GM21619 (cell line): ENCODE data around the gene CHRNE.
"Not testable (repeated sequence)": the region's sequence is repeated elsewhere in the genome, so short reads cannot be mapped to it uniquely, and the experiment has no call there.

Experiments used
- ATAC-seq: cut with Tn5 transposase; IDR thresholded peaks from one replicate; pipeline ENCODE4 v1.9.1; 2021; ENCODE audit not compliant: unreplicated experiment

The CHRNE gene

DNA sequence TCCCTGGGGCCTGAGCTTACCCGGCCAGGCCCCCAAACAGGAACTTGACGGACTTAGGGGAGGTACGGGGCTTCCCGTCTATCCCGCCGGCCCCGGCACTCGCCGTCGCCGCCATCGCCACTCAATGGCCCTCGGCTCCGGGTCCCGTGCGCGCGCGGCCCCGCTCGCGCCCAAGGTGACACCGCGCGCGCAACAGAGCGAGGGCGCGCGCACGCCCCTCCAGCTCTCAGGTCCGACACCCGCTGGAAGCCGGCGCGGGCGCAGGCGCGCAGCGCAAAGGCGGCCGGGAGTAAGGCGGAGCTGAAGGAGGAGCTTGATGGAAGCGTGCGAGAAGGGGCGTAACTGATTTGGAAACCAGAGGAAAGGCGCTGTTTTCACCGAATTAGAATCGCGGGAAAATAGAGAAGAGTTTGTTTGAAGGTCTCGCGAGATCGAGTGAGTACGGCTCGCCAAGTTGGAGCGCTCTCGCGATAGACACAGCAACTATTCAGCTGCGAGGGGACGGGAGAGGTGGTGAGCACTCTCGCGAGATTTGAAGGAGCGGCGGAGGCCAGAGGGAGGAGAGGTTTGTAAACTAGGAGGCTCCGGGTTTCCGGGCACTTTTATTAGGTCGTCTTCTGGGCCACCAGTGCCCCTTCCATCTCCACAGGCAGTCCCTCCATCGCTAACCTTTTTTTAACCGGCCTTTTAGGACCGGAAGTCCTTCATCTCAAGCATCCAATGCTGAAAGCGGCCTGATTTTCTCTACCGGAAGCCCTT, 37.1 kb upstream of the CHRNE start, which contains the start of the genes RNF167 and SLC25A11:
TSS of gene RNF167 (plus strand) at position 473 of the 759 bp plus-strand sequence. CDS start 642 bp downstream, outside the sequence.
TSS of gene SLC25A11 (minus strand) at position 251 of the 759 bp plus-strand sequence. CDS start at position 115, 136 bp downstream.
- peak; percentile 57 for ATAC-seq

DNA sequence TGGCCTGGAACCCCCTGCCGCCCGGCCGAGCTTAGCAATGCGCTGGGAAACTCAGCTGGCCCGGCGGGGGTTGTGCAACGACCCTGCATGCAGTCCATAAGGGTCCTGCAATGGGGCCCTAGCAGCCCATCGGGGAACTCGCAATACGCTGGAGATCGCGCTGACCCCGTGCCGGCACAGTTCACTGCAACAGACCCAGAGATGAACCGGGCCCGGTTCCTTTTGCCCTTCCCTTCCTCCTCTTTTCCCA, 36.6 kb upstream of the CHRNE start:
- ATAC-seq, result peak; percentile 11

DNA sequence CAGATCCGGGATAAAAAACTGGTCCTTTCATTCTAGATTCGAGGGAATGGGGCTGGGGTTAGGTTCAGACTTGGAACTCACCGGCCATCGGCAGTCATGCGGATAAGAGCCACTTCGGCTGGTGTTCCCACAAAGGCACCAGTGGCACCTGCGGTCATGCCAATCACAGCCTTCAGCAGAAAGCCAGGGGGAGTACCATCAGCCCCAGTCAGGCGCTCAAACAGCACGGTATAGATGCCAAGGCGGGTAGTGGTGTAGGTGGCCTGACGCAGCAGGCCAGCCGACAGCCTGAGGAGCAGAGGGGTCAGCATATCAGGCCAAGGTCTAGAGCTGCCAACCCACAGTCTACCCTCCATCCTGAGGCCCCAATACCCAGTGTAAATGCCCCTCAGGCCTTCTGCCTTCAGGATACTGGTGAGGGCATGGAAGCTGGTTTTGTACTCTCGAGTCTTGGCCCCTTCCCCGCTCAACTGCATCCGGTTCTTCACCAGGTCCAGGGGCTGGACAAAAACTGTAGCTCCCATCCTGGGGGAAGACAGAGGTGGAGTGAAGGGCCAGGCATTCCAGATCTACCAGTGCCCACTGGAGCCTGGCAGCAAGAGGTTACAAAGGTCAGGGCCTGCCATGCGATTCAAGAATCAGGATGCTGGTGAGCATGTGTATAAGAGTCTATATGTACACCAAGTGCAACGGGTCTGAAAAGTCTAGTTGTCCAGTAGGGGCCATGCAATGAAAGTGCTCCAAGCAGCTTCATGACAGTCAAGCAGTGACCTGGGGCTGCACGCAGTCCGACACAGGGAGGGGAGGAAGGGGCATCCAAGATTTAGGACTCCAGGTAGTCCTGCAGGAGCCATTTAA, 36.0 kb upstream of the CHRNE start:
- no peak for ATAC-seq

DNA sequence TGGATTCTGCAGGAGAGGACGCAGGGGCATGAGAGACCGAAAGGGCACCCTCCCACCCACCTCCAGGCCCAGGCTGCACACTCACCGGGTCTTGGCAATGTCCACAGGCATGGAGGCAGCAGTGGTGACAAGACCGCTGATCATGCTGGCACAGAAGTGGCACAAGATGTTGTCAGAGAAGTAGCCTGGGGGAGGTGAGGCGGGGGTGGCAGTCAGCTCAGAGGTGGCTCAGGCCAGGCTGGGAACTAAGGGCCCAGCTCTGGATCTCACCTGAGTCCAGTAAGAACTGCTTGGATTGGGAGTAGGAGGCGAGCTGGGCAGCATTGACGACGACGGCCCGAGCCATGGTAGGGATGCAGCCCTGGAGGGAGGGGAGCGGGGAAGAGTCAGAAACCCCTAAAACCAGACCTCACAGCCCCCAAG, 35.2 kb upstream of the CHRNE start:
- ATAC-seq, result no peak

DNA sequence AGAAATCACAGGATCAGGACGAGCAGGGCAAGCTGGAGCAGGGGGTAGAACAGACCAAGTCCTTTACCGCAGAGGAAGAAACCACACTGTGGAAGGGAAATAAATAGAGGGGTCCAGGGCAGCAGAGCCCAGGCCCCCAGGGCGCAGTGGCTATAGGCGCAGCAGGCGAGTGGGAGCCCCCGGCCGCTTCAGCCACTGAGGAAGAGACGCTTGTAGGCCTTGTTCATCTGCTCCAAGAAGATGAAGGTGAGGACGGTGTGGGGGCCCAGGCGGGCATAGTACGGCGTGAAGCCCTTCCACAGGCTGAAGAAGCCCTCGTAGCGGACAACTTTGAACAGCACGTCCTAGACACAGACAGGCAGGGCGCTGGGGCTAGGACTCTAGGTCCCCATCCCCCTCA, 34.7 kb upstream of the CHRNE start:
- ATAC-seq, result no peak

DNA sequence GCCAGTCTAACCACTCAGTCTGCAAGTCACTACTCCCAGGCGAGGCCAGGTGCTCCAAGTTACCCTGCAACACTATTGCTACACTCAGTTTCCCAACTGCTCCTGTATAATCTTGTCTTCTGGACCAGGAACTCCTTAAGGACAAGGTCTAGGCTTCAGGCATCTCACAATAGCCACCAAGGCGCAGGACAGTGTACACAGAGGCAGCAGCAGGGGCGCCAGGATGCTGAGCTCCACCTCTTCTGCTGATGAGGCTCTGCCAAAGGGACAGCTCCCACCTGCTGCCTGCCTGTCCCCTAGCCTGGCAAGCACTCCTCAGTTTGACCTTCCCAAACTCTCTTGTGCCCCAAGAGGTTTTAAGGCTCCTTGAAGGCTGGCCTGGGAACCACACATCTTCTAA, 33.5 kb upstream of the CHRNE start:
- no peak for ATAC-seq

DNA sequence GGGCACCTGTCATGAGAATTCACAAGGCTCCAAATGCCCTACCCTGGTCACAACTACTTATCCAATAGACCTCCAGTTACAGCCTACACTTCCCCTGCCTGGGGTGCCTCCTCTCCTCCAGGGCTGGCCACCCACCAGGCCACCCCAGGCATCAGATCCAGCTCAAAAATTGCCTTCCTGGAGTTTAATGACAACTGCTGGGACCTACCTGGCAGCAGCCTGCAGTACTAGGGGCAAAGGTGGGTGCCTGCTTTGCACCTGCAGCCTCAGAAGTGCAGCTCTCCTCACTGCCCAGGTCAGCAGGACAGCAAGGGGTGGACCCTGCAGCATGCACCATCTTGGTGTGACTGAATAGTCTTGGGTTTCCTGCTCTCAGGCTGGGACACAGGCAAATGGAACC, 32.8 kb upstream of the CHRNE start:
- ATAC-seq, result no peak

DNA sequence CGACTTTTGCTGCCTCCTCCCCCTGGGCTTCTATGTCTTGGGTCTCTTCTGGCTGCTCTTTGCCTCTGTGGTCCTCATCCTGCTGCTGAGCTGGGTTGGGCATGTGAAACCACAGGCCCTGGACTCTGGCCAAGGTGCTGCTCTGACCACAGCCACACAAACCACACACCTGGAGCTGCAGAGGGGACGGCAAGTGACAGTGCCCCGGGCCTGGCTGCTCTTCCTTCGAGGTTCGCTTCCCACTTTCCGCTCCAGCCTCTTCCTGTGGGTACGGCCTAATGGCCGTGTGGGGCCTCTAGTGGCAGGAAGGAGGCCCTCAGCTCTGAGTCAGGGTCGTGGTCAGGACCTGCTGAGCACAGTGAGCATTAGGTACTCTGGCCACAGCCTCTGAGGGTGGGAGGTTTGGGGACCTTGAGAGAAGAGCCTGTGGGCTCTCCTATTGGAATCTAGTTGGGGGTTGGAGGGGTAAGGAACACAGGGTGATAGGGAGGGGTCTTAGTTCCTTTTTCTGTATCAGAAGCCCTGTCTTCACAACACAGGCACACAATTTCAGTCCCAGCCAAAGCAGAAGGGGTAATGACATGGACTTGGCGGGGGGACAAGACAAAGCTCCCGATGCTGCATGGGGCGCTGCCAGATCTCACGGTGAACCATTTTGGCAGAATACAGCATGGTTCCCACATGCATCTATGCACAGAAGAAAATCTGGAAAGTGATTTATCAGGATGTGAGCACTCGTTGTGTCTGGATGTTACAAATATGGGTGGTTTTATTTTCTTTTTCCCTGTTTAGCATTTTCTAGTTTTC, 31.5 kb upstream of the CHRNE start:
- no peak for ATAC-seq

DNA sequence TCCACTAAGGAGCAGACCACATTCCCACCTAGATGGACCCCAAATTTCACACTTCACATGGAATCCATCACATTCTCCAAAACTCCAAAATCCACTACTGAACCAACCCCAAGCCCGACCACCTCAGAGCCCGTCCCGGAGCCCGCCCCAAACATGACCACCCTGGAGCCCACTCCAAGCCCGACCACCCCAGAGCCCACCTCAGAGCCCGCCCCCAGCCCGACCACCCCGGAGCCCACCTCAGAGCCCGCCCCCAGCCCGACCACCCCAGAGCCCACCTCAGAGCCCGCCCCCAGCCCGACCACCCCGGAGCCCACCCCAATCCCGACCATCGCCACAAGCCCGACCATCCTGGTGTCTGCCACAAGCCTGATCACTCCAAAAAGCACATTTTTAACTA, 30.7 kb upstream of the CHRNE start:
- ATAC-seq, result no peak

DNA sequence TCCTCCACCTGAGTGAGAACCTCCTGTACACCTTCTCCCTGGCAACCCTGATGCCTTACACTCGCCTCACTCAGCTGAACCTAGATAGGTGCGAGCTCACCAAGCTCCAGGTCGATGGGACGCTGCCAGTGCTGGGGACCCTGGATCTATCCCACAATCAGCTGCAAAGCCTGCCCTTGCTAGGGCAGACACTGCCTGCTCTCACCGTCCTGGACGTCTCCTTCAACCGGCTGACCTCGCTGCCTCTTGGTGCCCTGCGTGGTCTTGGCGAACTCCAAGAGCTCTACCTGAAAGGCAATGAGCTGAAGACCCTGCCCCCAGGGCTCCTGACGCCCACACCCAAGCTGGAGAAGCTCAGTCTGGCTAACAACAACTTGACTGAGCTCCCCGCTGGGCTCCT, 29.9 kb upstream of the CHRNE start:
- no peak for ATAC-seq

DNA sequence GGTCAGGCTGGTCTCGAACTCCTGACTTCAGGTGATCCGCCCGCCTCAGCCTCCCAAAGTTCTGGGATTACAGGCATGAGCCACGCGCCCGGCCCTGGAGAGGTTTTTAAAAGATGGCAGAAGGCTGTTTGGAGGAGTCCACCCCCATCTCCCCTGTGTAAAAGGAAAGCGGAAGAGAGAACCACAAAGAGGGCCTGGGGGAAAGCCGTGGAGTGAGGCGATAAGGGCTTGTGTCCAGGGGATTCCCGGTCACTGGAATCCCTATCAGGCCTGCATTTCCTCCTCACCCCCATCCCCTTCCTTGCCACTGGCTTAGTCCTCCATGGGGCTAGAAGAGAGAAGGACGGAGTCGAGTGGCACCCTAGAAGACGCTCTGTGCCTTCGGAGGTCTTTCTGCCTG, 29.1 kb upstream of the CHRNE start, which contains the start of gene GP1BA:
TSS of gene GP1BA (plus strand) at position 315 of the 400 bp plus-strand sequence. CDS start 328 bp downstream, outside the sequence.
- ATAC-seq, result no peak

DNA sequence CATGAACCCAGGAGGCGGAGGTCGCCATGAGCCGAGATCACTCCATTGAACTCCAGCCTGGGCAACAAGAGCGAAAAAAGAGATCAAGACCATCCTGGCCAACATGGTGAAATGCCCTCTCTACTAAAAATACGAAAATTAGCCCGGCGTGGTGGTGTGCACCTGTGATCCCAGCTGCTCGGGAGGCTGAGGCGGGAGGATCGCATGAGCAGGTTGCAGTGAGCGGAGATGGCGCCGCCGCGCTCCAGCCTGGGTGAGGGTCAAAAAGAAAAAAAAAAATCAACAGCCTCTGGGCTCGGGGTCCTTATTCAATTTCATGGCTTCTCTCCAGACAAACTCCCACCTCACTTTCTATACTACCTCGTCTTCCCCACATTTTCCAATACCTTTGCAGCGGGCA, 26.0 kb upstream of the CHRNE start:
- ATAC-seq, result no peak

DNA sequence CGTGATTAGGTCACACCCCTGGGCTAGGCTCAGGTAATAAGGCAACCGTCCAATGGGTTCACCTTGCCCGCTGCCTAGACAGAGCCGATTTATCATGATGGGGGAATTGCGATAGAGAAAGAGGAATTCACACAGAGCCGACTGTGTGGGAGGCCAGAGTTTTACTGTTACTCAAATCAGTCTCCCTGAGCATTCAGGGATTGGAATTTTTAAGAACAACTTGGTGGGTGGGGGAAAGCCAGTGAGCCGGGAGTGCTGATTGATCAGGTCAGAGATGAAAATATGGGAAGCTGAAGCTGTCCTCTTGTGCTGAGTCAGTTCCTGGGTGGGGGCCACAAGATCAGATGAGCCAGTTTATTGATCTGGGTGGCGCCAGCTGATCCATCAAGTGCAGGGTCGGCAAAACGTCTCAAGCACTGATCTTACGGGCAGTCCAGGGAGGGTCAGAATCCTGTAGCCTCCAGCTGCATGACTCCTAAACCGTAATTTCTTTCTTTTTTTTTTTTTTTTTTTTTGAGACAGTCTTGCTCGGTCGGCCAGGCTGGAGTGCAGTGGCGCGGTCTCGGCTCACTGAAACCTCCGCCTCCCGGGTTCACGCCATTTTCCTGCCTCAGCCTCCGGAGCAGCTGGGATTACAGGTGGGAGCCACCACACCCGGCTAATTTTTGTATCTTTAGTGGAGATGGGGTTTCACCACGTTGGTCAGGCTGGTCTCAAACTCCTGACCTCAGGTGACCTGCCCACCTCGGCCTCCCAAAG, 23.9 kb upstream of the CHRNE start:
- not testable (repeated sequence) for ATAC-seq

DNA sequence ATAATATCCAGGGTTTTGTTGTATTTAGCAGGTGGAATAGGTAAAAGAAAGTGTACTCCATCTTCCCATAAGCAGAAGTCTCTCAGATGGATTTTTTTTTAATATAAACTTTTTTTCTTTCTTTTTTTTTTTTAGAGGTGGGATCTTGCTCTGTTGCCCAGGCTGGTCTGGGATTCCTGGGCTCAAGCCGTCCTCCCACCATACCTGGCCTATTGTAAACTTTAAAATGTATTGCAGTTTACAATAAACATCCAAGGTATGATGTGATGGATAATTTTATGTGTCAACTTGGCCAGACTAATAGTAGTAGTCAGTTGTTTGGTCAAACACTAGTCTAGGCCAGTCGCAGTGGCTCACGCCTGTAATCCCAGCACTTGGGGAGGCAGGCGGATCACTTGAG, 18.4 kb upstream of the CHRNE start:
- no peak for ATAC-seq

DNA sequence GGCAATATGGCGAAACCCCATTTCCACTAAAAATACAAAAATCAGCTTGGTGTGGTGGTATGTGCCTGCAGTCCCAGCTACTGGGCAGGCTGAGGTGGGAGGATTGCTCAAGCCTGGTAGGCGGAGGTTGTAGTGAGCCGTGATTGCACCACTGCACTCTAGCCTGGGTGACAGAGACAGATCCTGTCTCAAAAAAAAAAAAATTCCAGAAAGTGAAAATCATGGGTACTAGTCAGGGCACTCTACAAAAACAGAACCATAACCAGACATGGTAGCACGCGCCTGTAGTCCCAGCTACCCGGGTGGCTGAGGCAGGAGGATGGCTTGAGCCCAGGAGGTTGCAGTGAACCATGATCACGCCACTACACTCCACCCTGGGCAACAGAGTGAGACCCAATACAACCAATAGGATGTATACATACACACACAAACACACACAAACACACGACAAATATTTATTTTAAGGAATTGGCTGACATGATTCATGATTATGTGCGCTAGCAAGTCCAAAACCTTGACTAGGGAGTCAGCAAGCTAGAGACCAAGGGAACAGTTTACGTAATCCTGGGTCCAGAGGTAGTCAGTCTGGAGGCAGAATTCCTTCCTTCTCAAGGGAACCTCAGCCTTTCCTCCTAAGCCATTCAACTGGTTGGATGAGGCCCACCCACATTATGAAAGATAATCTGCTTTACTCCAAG, 17.6 kb upstream of the CHRNE start:
- no peak for ATAC-seq

DNA sequence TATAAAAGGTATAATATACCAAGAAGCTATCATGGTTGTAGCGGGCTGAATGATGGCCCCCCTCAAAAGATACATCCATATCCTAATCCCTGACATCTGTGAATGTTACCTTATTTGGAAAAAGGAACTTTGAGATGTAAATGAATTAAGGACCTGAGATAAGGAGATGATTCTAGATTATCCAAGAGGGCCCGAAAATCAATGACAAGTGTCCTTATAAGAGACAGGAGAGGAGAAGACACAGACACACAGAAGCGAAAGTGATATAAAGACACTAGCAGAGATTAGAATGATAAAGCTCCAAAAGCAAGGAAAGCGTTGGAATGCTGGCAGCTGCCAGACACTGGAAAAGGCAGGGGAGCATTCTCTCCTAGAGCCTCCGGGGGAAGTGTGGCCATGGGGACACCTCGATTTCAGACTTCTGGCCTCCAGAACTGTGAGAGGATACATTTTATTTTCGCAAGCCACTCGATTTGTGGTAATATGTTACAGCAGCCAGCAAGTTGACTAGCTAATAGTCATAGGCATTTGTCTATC, 16.7 kb upstream of the CHRNE start:
- no peak for ATAC-seq

DNA sequence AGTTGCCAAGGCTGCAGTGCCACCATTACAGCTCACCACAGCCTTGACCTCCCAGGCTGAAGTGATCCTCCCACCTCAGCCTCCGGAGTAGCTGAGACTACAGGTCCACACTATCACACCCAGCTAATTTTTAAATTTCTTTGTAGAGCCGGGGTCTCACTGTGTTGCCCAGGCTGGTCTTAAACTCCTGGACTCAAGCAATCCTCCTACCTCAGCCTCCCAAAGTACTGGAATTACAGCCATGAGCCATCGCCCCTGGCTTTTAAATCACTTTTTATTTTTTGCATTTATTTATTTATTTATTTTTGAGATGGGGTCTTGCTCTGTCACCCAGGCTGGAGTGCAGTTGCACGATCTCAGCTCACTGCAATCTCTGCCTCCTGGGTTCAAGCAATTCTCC, 11.7 kb upstream of the CHRNE start:
- ATAC-seq, result not testable (repeated sequence)

DNA sequence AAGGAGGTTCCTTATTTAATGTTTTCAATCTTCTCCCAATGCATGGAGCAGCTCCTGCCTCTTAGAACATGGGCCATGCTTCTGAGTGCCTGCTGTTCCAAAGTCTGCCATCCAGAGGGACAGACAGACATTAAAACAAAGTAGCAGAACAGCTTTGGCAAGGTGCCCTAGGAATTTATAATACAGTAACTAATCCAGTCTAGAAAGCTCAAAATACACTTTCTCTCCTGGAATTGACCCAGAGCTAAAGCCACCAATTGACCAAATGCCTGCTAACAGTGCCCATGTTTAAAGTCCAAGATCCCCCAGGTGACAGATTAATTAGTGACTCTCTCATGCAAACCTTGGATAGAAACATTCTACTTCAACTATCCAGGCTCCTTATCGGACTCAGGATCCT, 11.1 kb upstream of the CHRNE start:
- no peak for ATAC-seq

DNA sequence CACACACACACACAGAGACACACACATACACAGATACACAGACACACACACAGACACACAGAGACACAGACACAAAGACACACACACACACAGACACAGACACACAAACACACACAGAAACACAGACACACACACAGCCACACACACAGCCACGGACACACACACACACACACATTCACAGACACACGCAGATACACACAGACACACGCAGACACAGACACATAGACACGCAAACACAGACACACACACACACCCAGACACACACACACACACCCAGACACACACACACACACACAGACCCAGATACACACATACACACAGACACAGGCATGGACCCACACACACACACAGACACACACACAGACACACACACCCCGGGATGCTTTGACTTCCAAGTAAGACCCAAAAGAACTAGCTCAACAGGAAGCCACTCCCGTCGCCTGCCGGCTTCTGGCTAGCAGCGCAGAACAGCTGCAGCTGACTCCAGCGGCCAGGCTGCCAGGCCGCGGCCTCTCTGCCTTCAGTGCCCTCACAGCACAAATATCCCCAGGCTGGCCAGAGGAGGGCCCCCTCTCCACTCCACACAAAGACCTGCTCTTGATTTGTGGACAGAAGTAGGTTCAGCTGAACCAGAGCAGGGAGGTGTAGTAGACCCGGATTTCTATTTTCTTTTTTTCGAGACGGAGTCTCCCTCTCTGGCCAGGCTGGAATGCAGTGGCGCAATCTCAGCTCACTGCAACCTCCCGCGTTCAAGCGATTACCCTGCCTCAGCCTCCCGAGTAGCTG, 6.0 kb upstream of the CHRNE start:
- no peak for ATAC-seq
